HG03108 (cell line): ENCODE results near the gene KRT83.
"Not testable (repeated sequence)": the region's sequence is repeated elsewhere in the genome, so short reads cannot be mapped to it uniquely, and the experiment has no call there.

Experiments used
- ATAC-seq: cut with Tn5 transposase; IDR thresholded peaks from one replicate; pipeline ENCODE4 v1.9.1; 2021; ENCODE audit warnings: moderate library complexity; ENCODE audit not compliant: unreplicated experiment

KRT83 gene

GRCh38 chr12:52354200-52354599 lies 33.0 kb upstream of the KRT83 start:
- ATAC-seq, result no peak

- ATAC-seq, result no peak
These were observed 32.6 kb upstream of the KRT83 start for GRCh38 chr12:52353766-52354165.

GRCh38 chr12:52352951-52353350 lies 31.8 kb upstream of the KRT83 start:
- ATAC-seq, result no peak

DNA sequence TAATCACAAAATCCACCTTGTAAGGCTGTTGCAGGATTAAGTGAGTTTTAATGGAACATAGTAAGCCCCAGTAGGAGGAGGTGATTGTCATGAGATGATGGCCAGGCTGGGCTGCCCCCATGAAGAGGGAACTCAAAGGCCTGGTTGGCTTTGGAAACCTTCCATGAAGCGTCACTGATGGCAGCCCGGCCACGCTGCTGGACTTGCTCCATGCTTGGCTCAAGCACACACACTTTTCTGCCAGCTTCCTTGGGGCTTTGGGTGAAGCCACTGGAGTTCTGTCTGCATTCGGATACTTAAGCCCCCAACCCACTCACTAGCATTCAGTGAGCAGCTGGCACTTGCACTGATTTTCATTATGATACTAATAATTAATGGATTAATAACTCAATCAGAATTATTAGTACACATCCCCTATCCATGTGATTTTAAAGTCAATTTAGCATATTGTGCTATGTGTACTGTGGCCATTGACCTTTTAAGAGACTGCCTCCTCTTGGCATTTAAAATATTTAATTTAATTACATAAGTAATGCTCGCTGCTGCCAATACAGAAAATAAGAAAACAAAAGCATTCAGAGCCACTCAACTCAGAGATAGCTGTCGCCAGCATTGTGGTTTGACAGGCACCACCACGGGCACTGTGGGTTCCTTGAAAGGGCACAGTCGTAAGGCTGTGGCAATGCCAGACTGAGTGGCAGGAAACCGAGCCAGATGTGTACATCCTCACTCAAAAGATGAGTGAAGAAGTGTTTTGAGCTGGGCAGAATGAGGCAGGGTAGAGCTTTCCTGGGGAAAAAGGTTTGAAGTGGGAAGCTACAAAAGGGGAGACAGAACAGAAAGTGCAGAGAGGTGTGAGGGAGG lies 30.2 kb upstream of the KRT83 start:
- ATAC-seq, result no peak

DNA sequence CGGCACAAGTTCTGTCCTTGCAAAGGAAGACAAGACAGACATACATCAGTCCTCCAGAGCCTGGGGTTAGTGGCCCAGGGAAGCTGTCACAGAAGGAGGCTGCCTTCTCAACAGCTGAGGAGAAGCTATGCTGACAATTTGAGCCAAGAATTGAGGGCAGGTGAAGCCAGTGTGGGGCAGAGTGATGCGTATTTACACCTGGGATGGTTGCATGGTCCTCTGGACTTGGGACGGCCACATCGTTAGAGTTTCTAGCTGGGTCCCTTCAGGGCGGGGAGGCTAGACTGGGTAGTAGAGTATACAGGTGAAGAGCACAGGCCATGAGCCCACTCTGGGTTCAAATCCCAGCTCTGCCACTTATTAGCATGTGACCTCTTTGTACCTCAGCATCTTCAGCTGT lies 29.6 kb upstream of the KRT83 start:
- no peak for ATAC-seq

GRCh38 chr12:52350021-52350620 lies 28.9 kb upstream of the KRT83 start:
- no peak for ATAC-seq

GRCh38 chr12:52349196-52349595 lies 28.0 kb upstream of the KRT83 start:
- no peak for ATAC-seq

DNA sequence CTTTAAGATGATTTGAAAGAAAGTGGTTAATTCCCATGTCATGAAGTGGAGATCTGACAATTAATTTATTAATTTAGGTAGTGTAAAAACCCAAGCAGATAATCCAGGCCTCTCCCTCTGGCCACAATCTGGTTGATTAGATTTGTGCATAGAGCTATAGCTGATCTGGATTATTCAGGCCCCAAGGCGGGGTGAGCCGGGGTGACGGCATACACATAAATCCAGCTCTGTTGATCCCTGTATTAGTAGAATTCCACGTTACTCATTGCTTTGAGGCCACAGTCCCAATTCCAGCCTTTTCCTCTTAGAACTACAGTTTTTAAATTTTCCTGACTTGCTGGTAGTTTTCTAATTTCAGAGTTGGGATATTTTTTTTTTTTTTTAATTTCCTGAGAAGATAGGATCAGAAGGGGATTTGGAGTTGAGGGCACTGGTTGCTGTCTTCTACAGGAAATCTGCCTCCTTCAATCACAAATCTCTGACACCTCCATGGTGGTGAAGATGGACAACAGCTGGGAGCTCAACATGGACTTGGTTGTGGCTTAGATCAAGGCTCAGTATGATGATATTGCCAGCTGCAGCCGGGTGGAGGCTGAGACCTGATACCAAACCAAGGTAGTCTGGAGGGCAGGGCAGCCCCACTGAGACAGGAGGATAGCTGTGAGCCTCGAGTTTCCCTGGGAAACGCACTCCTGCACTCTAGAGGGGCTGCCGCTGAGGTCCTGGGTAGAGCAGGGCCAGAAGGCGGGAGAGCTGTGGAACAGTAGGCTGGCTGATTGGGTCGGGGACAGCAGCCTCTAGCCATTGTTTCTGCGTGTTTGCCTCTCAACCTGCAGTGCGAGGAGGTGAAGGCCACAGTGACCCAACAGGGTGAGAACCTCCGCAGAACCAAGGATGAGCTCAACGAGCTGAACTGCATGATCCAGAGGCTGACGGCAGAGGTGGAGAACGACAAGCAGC lies 26.6 kb upstream of the KRT83 start:
- ATAC-seq, result no peak

DNA sequence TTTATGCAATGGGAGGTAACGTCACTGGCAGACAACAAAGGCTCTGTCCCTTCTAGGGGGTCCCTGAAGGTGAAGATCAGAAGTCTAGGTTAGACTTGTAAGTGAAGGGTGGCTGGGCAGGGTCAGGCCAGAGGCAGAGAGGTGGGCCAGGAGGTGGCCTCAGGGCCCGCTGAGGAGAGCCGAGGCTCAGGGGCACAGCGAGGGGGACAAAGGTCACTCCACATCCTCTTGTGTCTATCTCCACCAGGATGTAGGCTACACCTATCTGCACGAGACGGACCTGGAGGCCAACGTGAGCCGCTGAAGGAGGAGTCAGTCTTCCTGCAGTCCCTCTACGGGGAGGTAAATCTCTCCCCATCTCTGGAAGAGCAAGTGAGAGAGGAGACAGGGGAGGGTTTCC lies 25.8 kb upstream of the KRT83 start:
- no peak for ATAC-seq

GRCh38 chr12:52346593-52346992 lies 25.4 kb upstream of the KRT83 start:
- no peak for ATAC-seq

DNA sequence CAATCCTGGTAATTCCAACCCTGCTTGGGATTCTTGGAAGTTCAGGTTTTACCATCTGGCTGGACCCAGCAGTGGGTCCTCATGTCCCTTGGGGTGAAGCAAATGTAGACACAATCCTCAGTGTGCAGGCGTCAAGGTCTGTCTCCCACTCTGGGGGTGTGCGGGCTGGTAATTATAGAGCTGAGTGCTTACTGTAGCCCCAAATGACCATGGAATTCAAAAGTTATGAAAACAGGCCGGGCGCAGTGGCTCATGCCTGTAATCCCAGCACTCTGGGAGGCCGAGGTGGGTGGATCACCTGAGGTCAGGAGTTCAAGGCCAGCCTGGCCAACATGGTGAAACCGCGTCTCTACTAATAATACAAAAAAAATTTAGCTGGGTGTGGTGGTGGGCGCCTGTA lies 23.8 kb upstream of the KRT83 start:
- ATAC-seq, result not testable (repeated sequence)

GRCh38 chr12:52344111-52344510 lies 22.9 kb upstream of the KRT83 start:
- ATAC-seq, result no peak

DNA sequence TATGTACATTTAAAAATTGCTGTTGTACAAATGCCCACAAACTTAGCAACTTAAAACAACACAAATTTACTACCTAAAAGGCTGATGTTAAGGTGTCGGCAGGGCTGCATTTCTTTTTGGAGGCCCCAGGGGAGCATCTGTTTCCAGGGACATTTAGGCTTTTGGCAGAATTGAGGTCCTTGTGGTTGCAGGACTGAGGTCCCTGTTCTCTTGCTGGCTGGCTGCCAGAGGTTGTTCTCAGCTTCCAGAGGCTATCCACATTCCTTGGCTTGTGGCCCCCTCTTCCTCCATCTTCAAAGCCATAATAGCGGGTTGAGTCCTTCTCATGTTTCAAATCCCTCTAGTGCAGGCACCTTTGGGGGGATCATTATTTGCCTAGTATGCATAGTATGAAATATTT lies 22.4 kb upstream of the KRT83 start:
- no peak for ATAC-seq

GRCh38 chr12:52342781-52343490 lies 21.7 kb upstream of the KRT83 start:
- no peak for ATAC-seq

- ATAC-seq, result no peak
These were observed 19.9 kb upstream of the KRT83 start for GRCh38 chr12:52341066-52341580.

GRCh38 chr12:52338241-52338960 lies 17.2 kb upstream of the KRT83 start:
- no peak for ATAC-seq

DNA sequence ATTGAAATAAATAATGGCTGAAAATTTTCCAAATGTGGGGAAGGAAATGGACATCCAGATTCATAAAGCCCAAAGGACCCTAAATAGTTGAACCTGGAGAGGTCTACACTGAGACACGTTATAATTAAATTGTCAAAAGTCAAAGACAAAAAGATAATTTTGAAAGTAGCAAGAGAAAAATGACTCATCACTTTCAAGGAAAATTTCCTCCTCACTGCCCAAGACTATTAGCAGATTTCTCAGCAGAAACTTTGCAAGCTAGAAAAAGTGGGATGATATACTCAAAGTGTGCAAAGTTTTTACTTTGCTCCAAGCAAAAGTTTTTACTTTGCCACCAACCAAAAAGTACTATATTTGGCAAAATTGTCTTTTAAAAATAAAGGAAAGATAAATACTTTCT lies 15.9 kb upstream of the KRT83 start:
- no peak for ATAC-seq

DNA sequence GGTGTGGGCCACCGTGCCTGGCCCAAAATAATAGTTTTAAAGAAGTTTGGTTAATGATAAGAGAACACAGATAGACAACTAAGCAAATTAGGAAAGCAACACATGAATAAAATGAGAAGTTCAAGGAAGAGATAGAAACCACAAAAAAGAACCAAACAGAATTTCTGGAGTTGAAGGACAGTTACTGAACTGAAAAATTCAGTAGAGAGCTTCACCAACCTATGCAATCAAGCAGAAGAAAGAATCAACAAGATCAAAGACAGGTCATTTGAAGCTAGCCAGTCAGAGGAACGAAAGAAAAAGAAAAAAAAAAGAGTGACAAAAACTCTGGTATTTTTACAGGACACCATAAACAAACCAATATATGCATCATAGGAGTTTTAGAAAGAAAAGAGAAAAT lies 15.4 kb upstream of the KRT83 start:
- no peak for ATAC-seq

DNA sequence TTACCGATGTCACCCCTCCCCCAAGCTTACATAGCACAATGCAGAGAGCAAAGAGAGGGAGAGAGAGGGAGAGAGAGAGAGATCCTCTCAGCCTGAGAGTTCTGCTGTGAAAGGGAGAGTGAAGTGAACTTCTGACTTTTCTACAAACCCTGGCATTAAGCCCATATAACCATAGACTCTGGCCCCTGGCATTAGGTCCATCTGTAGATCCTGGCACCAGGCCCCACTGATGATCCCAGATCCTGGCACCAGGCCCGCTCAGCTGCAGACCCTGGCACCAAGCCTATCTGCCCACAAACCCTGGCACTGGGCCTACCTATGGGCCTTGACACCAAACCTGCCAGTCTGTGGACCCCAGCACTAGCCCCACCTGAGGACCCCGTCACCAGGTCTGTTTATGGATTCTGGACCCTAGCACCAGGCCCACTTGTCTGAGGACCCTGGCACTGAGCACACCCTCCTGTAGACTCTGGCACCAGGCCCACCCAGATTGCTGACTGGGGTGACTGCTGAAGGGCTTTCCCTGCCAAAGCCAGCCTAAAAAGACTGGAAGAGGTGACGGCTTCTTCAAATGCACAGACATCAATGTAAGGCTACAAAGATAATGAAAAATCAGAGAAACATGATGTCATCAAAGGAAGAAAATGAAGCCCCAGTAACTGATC lies 14.5 kb upstream of the KRT83 start:
- ATAC-seq, result no peak
